Ishikawa (cell line): ENCODE results near the gene RPP21.

Experiments
- CREB1 ChIP-seq: IDR thresholded peaks from 2 replicates; pipeline ENCODE4 v1.6.1; 2012; ENCODE audit warnings: low read depth
- EGR1 ChIP-seq: IDR thresholded peaks from 2 replicates; pipeline ENCODE4 v1.6.1; 2012
- EP300 ChIP-seq: IDR thresholded peaks from 2 replicates; pipeline ENCODE4 v1.6.1; 2012; ENCODE audit warnings: borderline replicate concordance
- MAX ChIP-seq: IDR thresholded peaks from 2 replicates; pipeline ENCODE4 v1.6.1; 2012
- RAD21 ChIP-seq: IDR thresholded peaks from 2 replicates; pipeline ENCODE4 v1.6.1; 2012; ENCODE audit warnings: low read depth
- TAF1 ChIP-seq: IDR thresholded peaks from 2 replicates; pipeline ENCODE4 v1.6.1; 2012; ENCODE audit warnings: low read depth, mild to moderate bottlenecking
- USF1 ChIP-seq: IDR thresholded peaks from 2 replicates; pipeline ENCODE4 v1.6.1; 2012
- ZBTB7A ChIP-seq: IDR thresholded peaks from 2 replicates; pipeline ENCODE4 v1.6.1; 2012; ENCODE audit warnings: low read depth

GRCh38 chr6:30352550-30352949 is 7.6 kb downstream of the RPP21 start:
- no peak for TF ChIP-seq ZBTB7A
- no peak for TF ChIP-seq RAD21
- TF ChIP-seq EP300: no peak
- TF ChIP-seq TAF1: no peak
- TF ChIP-seq USF1: no peak
- TF ChIP-seq CREB1: no peak
- no peak for TF ChIP-seq MAX
- TF ChIP-seq EGR1: no peak
